DMS153 treated with DMSO at 0.1 percent for 48 hours (cell line): ENCODE results near the gene RTN4R.

Experiments
- DNase-seq: peaks from one replicate; lab custom pipeline; 2025; ENCODE audit not compliant: unreplicated experiment; lab: John Stamatoyannopoulos, UW

Gene RTN4R

GRCh38 chr22:20204806-20205205 lies 63.3 kb downstream of the RTN4R start:
- DNase-seq, result no peak

GRCh38 chr22:20204311-20204710 lies 63.8 kb downstream of the RTN4R start:
- no peak for DNase-seq

DNA sequence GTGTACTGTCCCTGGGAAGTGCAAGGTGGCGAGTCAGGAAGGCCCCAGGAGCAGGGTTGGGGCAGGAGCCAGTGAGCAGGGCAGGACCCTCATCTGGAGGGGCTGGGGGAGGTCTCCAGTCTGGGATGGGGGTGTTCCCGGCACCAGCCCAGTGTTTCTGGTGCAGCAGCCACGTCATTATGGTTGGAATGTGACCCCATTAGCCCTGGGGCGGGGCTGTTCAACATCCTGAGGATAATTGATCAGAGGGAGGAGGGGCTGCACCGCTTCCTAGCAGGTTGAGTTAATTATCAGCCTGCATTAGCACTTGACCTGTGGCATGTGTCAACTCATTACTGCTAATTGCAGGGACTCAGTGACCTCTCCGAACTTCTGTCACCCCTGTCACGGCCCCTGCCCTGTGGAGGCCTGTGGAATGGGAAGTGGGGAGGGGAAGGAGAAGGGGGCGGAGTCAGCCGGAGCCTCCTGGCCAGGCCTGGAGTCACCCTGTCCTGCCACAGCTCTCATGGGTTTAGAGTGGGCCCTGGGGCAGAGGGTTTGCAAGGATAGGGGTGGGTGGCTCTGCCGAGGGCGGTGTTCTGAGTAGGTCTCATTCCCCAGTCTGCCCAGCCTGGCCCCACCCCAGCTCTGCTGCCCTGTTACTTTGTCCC lies 64.4 kb downstream of the RTN4R start:
- no peak for DNase-seq

- no peak for DNase-seq
Measured at GRCh38 chr22:20203142-20203551, 65.0 kb downstream of the RTN4R start.

GRCh38 chr22:20201837-20202392 lies 66.2 kb downstream of the RTN4R start:
- DNase-seq, result no peak

- no peak for DNase-seq
Measured at GRCh38 chr22:20199906-20200305, 68.2 kb downstream of the RTN4R start.

DNA sequence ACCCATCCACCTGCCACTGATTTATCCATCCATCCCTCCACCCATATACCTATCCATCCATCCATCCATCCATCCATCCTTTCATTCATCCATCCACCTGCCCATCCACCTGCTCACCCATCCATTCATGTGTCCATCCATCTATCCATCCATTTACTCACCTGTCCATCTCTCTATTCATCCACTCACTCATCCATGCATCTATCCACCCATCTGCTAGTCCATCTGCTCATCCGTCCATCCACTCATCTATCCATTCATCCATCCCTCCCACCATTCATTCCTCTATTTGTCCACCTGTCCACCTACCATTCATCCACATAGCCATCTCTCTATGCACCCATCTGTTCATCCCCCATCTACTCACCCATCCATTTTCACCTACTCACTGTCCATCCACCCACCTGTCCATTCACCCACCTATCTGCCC lies 68.7 kb downstream of the RTN4R start:
- no peak for DNase-seq

- peak; percentile 10 for DNase-seq
Measured at GRCh38 chr22:20198557-20199319, 69.4 kb downstream of the RTN4R start.

GRCh38 chr22:20197407-20198030 lies 70.6 kb downstream of the RTN4R start:
- DNase-seq, result no peak

- DNase-seq, result no peak
Measured at GRCh38 chr22:20196094-20196842, 71.8 kb downstream of the RTN4R start.

- no peak for DNase-seq
Measured at GRCh38 chr22:20194681-20195593, 73.2 kb downstream of the RTN4R start.

DNA sequence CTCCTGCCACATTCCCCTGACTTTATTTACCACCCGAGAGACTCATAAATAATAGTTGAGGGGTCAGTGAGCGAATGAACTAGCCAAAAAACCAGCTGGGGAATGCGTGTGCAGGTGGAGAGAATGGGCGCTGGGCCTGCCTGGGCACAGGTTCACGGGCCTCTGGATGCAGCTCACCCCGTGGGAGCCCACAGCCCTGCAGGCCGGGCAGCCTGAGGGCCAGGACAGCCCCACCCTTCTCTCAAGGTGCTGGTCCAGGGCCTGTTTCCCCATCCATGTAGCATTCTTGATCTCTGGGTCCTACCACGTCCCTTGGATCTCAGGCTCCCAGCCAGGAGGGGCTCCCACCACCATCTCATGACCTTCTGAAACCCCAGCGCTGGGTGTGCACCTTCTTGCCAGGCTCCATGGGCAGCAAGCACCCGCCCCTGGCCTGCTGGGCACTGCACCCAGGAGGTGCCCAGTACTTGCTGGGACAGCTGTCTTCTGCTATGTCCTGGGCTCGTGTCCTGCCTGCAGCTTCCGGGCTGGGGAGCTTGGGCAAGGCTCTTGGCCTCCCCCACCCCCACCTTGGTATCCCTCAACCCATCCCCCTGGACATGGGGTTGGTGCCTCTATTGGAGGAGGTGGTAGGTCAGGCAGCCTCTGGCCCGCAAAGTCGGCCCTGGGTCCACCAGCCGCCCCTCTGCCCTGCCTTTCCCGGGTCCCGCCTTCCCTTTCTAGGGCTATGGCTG lies 74.2 kb downstream of the RTN4R start:
- no peak for DNase-seq

- no peak for DNase-seq
Measured at GRCh38 chr22:20192972-20193760, 75.0 kb downstream of the RTN4R start.

DNA sequence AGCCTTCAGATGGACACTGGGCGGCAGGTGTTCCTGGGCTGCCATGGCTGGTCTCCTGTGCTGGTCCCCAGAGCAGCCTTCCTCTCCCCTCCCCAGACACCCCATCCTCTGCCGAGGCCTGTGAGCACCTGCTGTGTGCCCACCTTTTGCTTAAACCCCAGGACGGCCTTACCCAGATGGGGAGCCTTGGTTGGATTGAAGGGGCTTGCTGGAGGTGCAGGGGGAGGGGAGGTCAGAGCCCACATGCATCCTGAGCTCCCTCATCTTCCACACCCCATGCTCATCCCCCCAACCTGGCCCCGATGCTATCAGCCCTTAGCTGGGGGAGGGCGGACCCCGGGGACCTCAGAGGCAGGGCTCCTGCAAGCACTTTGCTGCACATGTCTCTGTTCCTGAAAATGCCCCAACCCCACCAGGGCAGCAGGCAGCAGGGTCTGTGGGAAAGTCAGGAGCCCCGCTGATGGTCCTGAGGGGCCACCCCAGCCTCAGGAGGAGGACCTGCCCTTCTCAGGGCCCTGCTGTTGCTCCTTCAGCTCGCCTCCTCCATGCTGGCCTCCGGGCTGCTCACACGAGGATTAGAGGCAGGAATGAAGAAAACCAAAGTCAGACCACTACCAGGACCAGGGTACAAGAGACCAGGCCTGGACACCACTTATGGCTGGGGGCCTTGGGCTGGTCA lies 75.7 kb downstream of the RTN4R start:
- DNase-seq, result no peak

DNA sequence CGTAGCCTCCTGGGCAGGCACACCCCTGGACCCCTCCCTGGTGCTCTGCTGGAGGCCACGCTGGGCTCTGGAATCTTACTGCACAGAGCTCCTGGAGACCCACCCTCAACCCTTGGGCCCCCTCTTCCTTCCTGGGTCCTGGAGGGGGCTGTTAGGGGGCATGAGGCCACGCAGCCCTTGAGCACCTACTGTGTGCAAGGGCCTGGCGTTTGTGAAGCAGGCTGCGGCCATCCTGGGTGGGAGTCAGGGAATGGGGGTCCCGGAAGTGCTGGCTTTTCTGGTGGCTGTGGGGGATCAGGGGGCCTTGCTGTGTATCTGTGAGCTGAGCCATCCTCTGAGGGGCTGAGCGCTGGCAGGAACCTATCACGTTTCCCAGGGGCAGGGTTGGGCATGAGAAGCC lies 76.3 kb downstream of the RTN4R start:
- no peak for DNase-seq
